ENCODE data around the gene IRGC. TPM values are rescaled to one million over a fixed set of nuclear protein-coding genes. Genes with fewer than 3 reads are reported as not detected.

IRGC gene
- total RNA-seq, 2 experiments from 2014 or later: not detected

GRCh38 chr19:43731346-43731745 lies 15.5 kb downstream of the IRGC start:
- Mint-ChIP-seq H3K27ac (no peak overlapping the region), H3K27me3 (ENCODE audit: low read depth) (no peaks in the 10 kb centered on the region), H3K9me3 (ENCODE audit: insufficient read depth) (no peaks in the 10 kb centered on the region), H3K4me3 (no peak overlapping the region), H3K4me1 (ENCODE audit: low read depth) (no peaks in the 10 kb centered on the region), H3K36me3 (ENCODE audit: low read depth) (peaks cover 60% of the 10 kb centered on the region)
- ATAC-seq (no peak), DNase-seq (no peak)
- ChIA-PET CTCF (no interaction called here), POLR2A (no interaction called here)

GRCh38 chr19:43731846-43732245 lies 16.0 kb downstream of the IRGC start:
- DNase-seq (no peak), ATAC-seq (no peak)
- Mint-ChIP-seq H3K4me1 (ENCODE audit: low read depth) (no peaks in the 10 kb centered on the region), H3K27ac (peak overlapping the region; percentile 48), H3K9me3 (ENCODE audit: insufficient read depth) (no peaks in the 10 kb centered on the region), H3K36me3 (ENCODE audit: low read depth) (peaks cover 64% of the 10 kb centered on the region), H3K27me3 (ENCODE audit: low read depth) (no peaks in the 10 kb centered on the region), H3K4me3 (no peak overlapping the region)
- ChIA-PET CTCF (no interaction called here), POLR2A (no interaction called here)

- no peaks in the 10 kb centered on the region for H3K9me3 Mint-ChIP-seq (ENCODE audit: insufficient read depth)
- CTCF ChIA-PET: no interaction called here
These were observed 19.1 kb downstream of the IRGC start for GRCh38 chr19:43735013-43735412.

GRCh38 chr19:43735957-43736356 lies 20.1 kb downstream of the IRGC start:
- Mint-ChIP-seq H3K36me3 (ENCODE audit: low read depth) (peaks cover 67% of the 10 kb centered on the region), H3K27me3 (ENCODE audit: low read depth) (no peaks in the 10 kb centered on the region), H3K4me3 (no peak overlapping the region), H3K9me3 (ENCODE audit: insufficient read depth) (no peaks in the 10 kb centered on the region), H3K27ac (no peak overlapping the region), H3K4me1 (ENCODE audit: low read depth) (peaks cover 9% of the 10 kb centered on the region)
- ChIA-PET CTCF (interaction anchor here (0.9 to 1.4 kb wide), 3 partner anchors 9 to 49 kb away, joined by 3 to 7 read pairs (median 3); no protein-coding TSS in a partner anchor), POLR2A (interaction anchor here (0.9 kb wide), 1 partner anchor 42 kb away, joined by 4 read pairs; no protein-coding TSS in a partner anchor)
- no peak for DNase-seq
- ATAC-seq: no peak

More at GRCh38 chr19:43735013-43735412, 19.1 kb downstream of the IRGC start:
- Mint-ChIP-seq H3K4me1 (ENCODE audit: low read depth) (peaks cover 4% of the 10 kb centered on the region), H3K4me3 (no peak overlapping the region), H3K27me3 (ENCODE audit: low read depth) (no peaks in the 10 kb centered on the region), H3K27ac (no peak overlapping the region), H3K36me3 (ENCODE audit: low read depth) (peaks cover 71% of the 10 kb centered on the region)
- DNase-seq (no peak), ATAC-seq (no peak)
- POLR2A ChIA-PET: interaction anchor here (1.1 kb wide), 1 partner anchor 32 kb away, joined by 3 read pairs; no protein-coding TSS in a partner anchor

DNA sequence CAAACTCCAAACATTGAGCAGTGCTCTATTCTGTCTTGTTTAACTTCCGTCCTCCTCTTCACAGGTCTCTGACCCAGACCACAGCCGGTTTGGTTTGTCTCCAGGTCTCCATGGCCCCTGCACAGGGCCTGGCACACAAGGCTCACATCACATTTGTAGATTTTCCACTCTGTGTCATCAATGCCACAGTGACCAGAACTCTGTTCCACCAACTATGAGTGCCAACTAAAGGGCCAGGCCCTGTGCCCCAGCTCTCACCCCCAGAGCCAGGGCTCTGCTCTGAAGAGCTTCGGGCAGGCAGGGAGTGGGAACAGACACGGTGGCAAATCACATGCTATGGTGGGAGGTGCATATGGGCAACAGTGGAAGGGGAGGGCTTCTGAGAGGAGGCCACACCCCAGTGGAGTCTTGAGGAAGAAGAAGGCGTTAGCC lies 22.9 kb downstream of the IRGC start:
- CTCF ChIA-PET: interaction anchor here (0.6 to 1.4 kb wide), 3 partner anchors 70 to 453 kb away, joined by 4 to 6 read pairs (median 5); no protein-coding TSS in a partner anchor
- no peak for DNase-seq
- H3K27me3 Mint-ChIP-seq (ENCODE audit: low read depth): no peaks in the 10 kb centered on the region
- H3K36me3 Mint-ChIP-seq (ENCODE audit: low read depth): peaks cover 64% of the 10 kb centered on the region
- no peaks in the 10 kb centered on the region for H3K9me3 Mint-ChIP-seq (ENCODE audit: insufficient read depth)
- POLR2A ChIA-PET: interaction anchor here (0.9 kb wide), 1 partner anchor 22 kb away, joined by 3 read pairs; no protein-coding TSS in a partner anchor
- H3K4me1 Mint-ChIP-seq (ENCODE audit: low read depth): peaks cover 9% of the 10 kb centered on the region
- no peak overlapping the region for H3K27ac Mint-ChIP-seq
- no peak overlapping the region for H3K4me3 Mint-ChIP-seq
- no peak for ATAC-seq

DNA sequence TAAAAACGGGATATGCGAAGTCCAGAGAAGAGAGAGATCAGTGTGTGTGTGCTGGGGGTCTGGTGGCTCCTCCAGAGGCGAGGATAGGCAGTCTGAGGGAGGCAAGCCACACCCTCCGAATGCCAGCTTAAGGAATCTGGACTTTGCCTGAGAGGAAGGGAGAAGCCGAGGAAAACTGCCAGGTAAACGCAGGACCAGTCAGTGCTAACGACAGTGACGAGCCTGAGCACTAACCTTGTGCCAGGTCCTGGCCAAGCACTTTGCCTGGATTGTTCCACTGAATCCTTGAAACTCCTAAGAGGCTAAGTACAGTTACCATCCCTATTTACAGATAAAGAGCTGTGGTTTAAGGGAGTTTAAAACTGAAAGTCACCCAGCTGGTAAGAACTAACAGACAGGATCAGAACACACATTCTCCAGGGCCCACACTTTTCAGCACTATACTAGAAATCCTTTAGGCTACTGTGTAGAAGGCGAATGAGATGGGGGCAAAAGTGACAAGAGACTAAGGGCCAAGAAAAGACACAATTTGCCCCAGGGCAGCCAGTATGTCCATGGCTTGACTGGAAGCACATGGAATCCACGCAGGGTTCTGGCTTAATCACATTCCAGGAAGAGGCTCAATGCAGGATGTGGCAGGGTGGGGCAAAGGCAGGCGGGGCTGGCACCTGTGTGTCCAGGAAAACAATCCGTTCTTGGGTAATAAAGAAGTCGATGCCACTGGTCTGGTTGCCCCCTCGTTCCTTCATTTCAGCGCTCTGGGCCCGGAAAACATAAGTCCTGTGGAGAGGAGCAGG lies 23.8 kb downstream of the IRGC start:
- Mint-ChIP-seq H3K4me3 (no peak overlapping the region), H3K36me3 (ENCODE audit: low read depth) (peaks cover 68% of the 10 kb centered on the region), H3K27me3 (ENCODE audit: low read depth) (no peaks in the 10 kb centered on the region), H3K4me1 (ENCODE audit: low read depth) (peaks cover 9% of the 10 kb centered on the region), H3K9me3 (ENCODE audit: insufficient read depth) (no peaks in the 10 kb centered on the region), H3K27ac (peak overlapping the region; percentile 57)
- ChIA-PET CTCF (interaction anchor here (0.7 to 1.3 kb wide), 2 partner anchors 13 to 71 kb away, joined by 3 read pairs; no protein-coding TSS in a partner anchor), POLR2A (no interaction called here)
- ATAC-seq: no peak
- DNase-seq: no peak

- no peaks in the 10 kb centered on the region for H3K9me3 Mint-ChIP-seq (ENCODE audit: insufficient read depth)
These were observed 25.4 kb downstream of the IRGC start for GRCh38 chr19:43741075-43741825.

DNA sequence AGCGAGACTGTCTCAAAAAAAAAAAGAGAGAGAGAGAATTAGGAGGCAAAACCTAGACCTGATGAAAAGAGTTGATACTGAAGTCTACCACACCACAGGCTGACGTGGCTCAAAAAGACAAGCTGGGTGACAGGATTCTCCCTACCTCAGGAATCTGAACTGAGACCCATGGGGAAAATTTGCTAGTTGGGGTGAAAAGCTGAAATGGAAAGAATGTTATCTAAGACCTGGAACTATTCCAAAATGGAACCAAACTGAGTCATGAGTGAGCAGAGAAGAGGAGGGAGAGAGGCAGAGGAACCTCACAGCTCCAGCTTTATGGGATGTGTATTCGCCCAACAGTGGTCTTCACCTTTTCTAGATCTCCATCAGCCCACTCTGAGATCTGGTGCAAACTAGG lies 27.2 kb downstream of the IRGC start:
- no peaks in the 10 kb centered on the region for H3K9me3 Mint-ChIP-seq (ENCODE audit: insufficient read depth)
- POLR2A ChIA-PET: no interaction called here
- peaks cover 69% of the 10 kb centered on the region for H3K36me3 Mint-ChIP-seq (ENCODE audit: low read depth)
- no peak for DNase-seq
- H3K4me1 Mint-ChIP-seq (ENCODE audit: low read depth): peaks cover 11% of the 10 kb centered on the region
- no peak for ATAC-seq
- CTCF ChIA-PET: interaction anchor here (0.6 to 1.7 kb wide), 4 partner anchors 14 to 296 kb away, joined by 3 to 6 read pairs (median 3); no protein-coding TSS in a partner anchor
- no peaks in the 10 kb centered on the region for H3K27me3 Mint-ChIP-seq (ENCODE audit: low read depth)
- H3K4me3 Mint-ChIP-seq: no peak overlapping the region
- H3K27ac Mint-ChIP-seq: no peak overlapping the region

More at GRCh38 chr19:43741075-43741825, 25.4 kb downstream of the IRGC start:
- DNase-seq: no peak
- POLR2A ChIA-PET: no interaction called here
- H3K36me3 Mint-ChIP-seq (ENCODE audit: low read depth): peaks cover 70% of the 10 kb centered on the region
- H3K27ac Mint-ChIP-seq: no peak overlapping the region
- no peaks in the 10 kb centered on the region for H3K27me3 Mint-ChIP-seq (ENCODE audit: low read depth)
- CTCF ChIA-PET: interaction anchor here (1.3 kb wide), 1 partner anchor 11 kb away, joined by 3 read pairs; no protein-coding TSS in a partner anchor
- no peak for ATAC-seq
- peaks cover 9% of the 10 kb centered on the region for H3K4me1 Mint-ChIP-seq (ENCODE audit: low read depth)
- H3K4me3 Mint-ChIP-seq: no peak overlapping the region

GRCh38 chr19:43747557-43748204 lies 31.8 kb downstream of the IRGC start:
- ATAC-seq: no peak

DNA sequence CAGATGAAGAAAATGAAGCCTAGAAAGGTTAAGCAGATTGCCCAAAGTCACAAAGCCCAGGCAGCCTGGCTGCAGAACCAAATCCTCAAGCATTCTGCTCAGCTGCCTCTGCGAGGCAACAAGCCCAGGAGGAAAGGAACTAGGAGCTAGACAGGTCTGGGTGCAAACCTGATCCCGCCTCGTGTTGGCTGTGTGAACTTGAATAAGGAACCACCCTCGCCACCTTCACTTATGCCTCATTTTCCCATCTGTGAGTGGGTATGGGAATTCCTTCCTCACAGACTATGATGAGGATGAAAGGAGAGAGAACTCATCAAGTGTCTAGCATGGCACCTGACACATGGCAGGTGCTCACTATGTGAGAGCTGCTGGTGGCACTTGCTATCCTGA lies 32.3 kb downstream of the IRGC start:
- ChIA-PET CTCF (interaction anchor here (1.6 kb wide), 1 partner anchor 79 kb away, joined by 5 read pairs; the partner anchor contains the start of gene PLAUR), POLR2A (no interaction called here)
- no peaks in the 10 kb centered on the region for H3K27me3 Mint-ChIP-seq (ENCODE audit: low read depth)
- peak overlapping the region; percentile 50 for H3K27ac Mint-ChIP-seq
- H3K36me3 Mint-ChIP-seq (ENCODE audit: low read depth): peaks cover 71% of the 10 kb centered on the region
- no peak overlapping the region for H3K4me3 Mint-ChIP-seq
- ATAC-seq (no peak), DNase-seq (no peak)
- peaks cover 22% of the 10 kb centered on the region for H3K4me1 Mint-ChIP-seq (ENCODE audit: low read depth)
- H3K9me3 Mint-ChIP-seq (ENCODE audit: insufficient read depth): no peaks in the 10 kb centered on the region

More at GRCh38 chr19:43747557-43748204, 31.8 kb downstream of the IRGC start:
- H3K4me3 Mint-ChIP-seq: no peak overlapping the region
- peaks cover 16% of the 10 kb centered on the region for H3K4me1 Mint-ChIP-seq (ENCODE audit: low read depth)
- peaks cover 72% of the 10 kb centered on the region for H3K36me3 Mint-ChIP-seq (ENCODE audit: low read depth)
- H3K27ac Mint-ChIP-seq: peak overlapping the region; percentile 50
- ChIA-PET CTCF (interaction anchor here (1.6 to 2.7 kb wide), 3 partner anchors 18 to 79 kb away, joined by 5 to 31 read pairs (median 5); partner anchors contain the start of gene PLAUR), POLR2A (no interaction called here)
- DNase-seq: no peak
- no peaks in the 10 kb centered on the region for H3K9me3 Mint-ChIP-seq (ENCODE audit: insufficient read depth)
- H3K27me3 Mint-ChIP-seq (ENCODE audit: low read depth): no peaks in the 10 kb centered on the region

DNA sequence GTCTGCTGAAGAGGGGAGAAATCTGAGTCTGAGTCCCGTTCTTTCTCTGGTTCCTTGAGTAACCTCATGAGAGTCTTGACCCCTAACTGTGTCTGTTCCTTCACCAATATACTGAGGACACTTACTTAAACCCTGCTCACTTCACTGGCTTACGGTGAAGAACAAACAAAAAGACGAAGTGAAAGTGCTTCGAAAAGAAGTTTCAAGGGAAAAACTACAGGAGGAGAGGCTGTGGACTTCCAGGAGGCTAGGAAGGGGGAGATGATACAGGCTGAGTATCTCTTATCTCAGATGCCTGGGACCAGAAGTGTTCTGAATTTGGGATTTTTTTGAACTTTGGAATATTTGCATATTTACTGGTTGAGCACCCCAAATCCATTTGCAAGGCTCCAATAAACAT lies 32.8 kb downstream of the IRGC start:
- Mint-ChIP-seq H3K4me1 (ENCODE audit: low read depth) (peaks cover 24% of the 10 kb centered on the region), H3K9me3 (ENCODE audit: insufficient read depth) (no peaks in the 10 kb centered on the region), H3K27me3 (ENCODE audit: low read depth) (no peaks in the 10 kb centered on the region), H3K27ac (peak overlapping the region; percentile 8), H3K4me3 (no peak overlapping the region), H3K36me3 (ENCODE audit: low read depth) (peaks cover 70% of the 10 kb centered on the region)
- no peak for DNase-seq
- ChIA-PET POLR2A (no interaction called here), CTCF (interaction anchor here (1.6 kb wide), 1 partner anchor 80 kb away, joined by 5 read pairs; the partner anchor contains the start of gene PLAUR)
- no peak for ATAC-seq
